Upper lobe of left lung (tissue), 6 donors: ENCODE measurements around the gene ECE1. TPM values are rescaled to one million over a fixed set of nuclear protein-coding genes. Genes with fewer than 3 reads are reported as not detected.
A peak's percentile ranks its signal among the peaks of the same experiment; 100 is the strongest.
"Not testable (repeated sequence)": the region's sequence is repeated elsewhere in the genome, so short reads cannot be mapped to it uniquely, and the experiment has no call there.

ENCODE experiments used
- ATAC-seq, 2 donors: fragments of 200-7000 bp; cut with Tn5 transposase; one replicate each; pipeline ENCODE4 v1.9.1; 2022; ENCODE audit warnings: mild to moderate bottlenecking in 2 of 2, moderate library complexity in 2 of 2; ENCODE audit not compliant: low FRiP score in 2 of 2
- DNase-seq, 2 donors: peaks; one replicate each; pipeline ENCODE4 v3.0.0-alpha.2; 2019 to 2020
- H3K27ac ChIP-seq, 4 donors: fragments of 200-600 bp; sonication (generic); one replicate each; pipeline ENCODE4 v1.5.1; 2016 to 2019
- H3K27me3 ChIP-seq, 4 donors: fragments of 200-600 bp; sonication (generic); one replicate each; pipeline ENCODE4 v1.5.1; 2017 to 2019
- H3K36me3 ChIP-seq, 4 donors: fragments of 200-600 bp; sonication (generic); one replicate each; pipeline ENCODE4 v1.5.1; 2016 to 2019
- H3K4me1 ChIP-seq, 4 donors: fragments of 200-600 bp; sonication (generic); one replicate each; pipeline ENCODE4 v1.5.1; 2018 to 2019
- H3K4me3 ChIP-seq, 4 donors: fragments of 200-600 bp; sonication (generic); one replicate each; pipeline ENCODE4 v1.5.1; 2017 to 2019; ENCODE audit warnings: mild to moderate bottlenecking in 2 of 4, moderate library complexity in 1 of 4
- H3K9me3 ChIP-seq, 4 donors: fragments of 200-600 bp; sonication (generic); one replicate each; pipeline ENCODE4 v1.5.1; 2018 to 2019
- CTCF ChIP-seq, 6 experiments: fragments of 450-650 bp in 4 of 6; fragments of 200-600 bp in 2 of 6; sonication (generic) in 2 of 6; IDR thresholded peaks; one replicate each; pipeline ENCODE4 v1.5.1; 2016 to 2019; ENCODE audit warnings: antibody characterized with exemption in 6 of 6
- EP300 ChIP-seq, 4 donors: sonication (generic); formaldehyde crosslinking; IDR thresholded peaks; one replicate each; pipeline ENCODE4 v1.5.1; 2017; ENCODE audit warnings: antibody characterized with exemption in 4 of 4, control low read depth in 2 of 4
- POLR2A ChIP-seq, 4 donors: fragments of 450-650 bp; IDR thresholded peaks; one replicate each; pipeline ENCODE4 v1.5.1; 2016 to 2017; ENCODE audit warnings: antibody characterized with exemption in 4 of 4, mild to moderate bottlenecking in 2 of 4
- POLR2AphosphoS5 ChIP-seq, 2 donors: sonication (generic); formaldehyde crosslinking; IDR thresholded peaks; one replicate each; pipeline ENCODE4 v1.5.1; 2017; ENCODE audit warnings: antibody characterized with exemption in 2 of 2
- WGBS, 2 donors: methylation state at CpG; one replicate each; pipeline ENCODE4 v1.1.5; 2017 to 2018; 5-methylcytosine and 5-hydroxymethylcytosine counted together
- total RNA-seq, 6 donors: library from RNA; depleted of rRNA in 4 of 6; stranded (reverse); fragments of >200 nt in 4 of 6; gene quantifications; one replicate each; pipeline versions ENCODE4 v1.1.0 to v1.2.1, GENCODE V29; 2016 to 2021
- donor health status: DM: no; HTN: no; CAD: no; lungs with moderate emphysema.
- donor health status: DM: no; HTN: yes; CAD: no; lungs with severe emphysema.

ECE1 gene
- total RNA-seq, 6 donors from 2014 or later = 55.8 to 120 (median 74.8) TPM

- no peak overlapping the region for H3K27ac ChIP-seq
- ATAC-seq = no peak
- WGBS, 2 donors = 61 to 71% methylated on average over 7 to 8 of the region's 8 CpGs
- no peaks in the 10 kb centered on the region for H3K4me1 ChIP-seq
- DNase-seq = no peak
- peaks cover 17 to 88% (median 47%) of the 10 kb centered on the region in 4 donors for H3K36me3 ChIP-seq
- no peak overlapping the region for H3K4me3 ChIP-seq
- H3K9me3 ChIP-seq = no peaks in the 10 kb centered on the region
- no peaks in the 10 kb centered on the region for H3K27me3 ChIP-seq
- TF ChIP-seq CTCF (IDR thresholded peaks at IDR 0.05) = no peak
- no peak for TF ChIP-seq POLR2A (IDR thresholded peaks at IDR 0.05)
- TF ChIP-seq POLR2AphosphoS5 (IDR thresholded peaks at IDR 0.05) = no peak
- TF ChIP-seq EP300 (IDR thresholded peaks at IDR 0.05) = no peak
Observed at GRCh38 chr1:21233490-21233889, 56.8 kb downstream of the ECE1 start.

GRCh38 chr1:21232044-21232443, 58.2 kb downstream of the ECE1 start:
- no peaks in the 10 kb centered on the region for H3K27me3 ChIP-seq
- no peak overlapping the region for H3K4me3 ChIP-seq
- 77 to 79% methylated on average over 3 of the region's 3 CpGs for WGBS, 2 donors
- no peaks in the 10 kb centered on the region for H3K4me1 ChIP-seq
- no peak overlapping the region for H3K27ac ChIP-seq
- peak in 1 of 2 donors; percentile 87 for ATAC-seq
- peaks cover 20 to 88% (median 47%) of the 10 kb centered on the region in 4 donors for H3K36me3 ChIP-seq
- DNase-seq = no peak
- no peaks in the 10 kb centered on the region for H3K9me3 ChIP-seq
- TF ChIP-seq POLR2A (IDR thresholded peaks at IDR 0.05) (no peak), CTCF (IDR thresholded peaks at IDR 0.05) (peak; percentile 63 to 73 (median 72))

DNA sequence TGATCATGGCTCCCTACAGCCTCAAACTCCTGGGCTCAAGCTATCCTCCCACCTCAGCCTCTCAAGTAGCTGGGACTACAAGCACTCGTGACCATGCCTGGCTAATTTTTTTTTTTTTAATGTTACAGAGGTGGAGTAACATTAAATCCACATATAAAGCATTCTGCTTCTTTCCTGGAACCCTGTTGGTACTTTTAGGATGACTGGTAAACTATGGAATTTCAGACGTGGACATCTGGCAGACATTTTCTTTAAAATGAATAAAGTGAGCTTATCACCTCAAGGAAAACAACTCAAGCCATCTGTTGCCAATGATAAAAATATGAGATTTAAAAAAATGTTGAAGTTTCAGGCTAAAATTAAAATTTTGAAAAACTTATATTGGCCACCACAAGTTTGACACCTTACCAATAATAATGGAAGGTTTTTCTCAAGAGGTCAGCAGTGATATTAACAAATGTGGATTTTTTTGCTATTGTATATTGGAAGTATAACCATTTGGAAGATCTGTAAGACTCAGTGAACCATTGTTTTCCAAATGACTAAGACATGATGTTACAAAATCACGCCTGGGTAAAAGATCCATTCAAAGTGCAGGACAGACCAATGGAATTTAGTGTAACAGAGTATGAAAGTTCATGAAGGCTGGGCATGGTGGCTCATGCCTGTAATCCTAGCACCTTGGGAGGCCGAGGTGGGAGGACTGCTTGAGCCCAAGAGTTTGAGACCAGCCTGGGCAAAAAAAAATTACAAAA, 60.8 kb downstream of the ECE1 start:
- Histone ChIP-seq H3K27me3 (no peaks in the 10 kb centered on the region), H3K36me3 (peaks cover 15 to 88% (median 53%) of the 10 kb centered on the region in 4 donors), H3K4me3 (no peak overlapping the region), H3K27ac (no peak overlapping the region), H3K4me1 (no peaks in the 10 kb centered on the region), H3K9me3 (no peaks in the 10 kb centered on the region)
- WGBS, 2 donors = 91% methylated on average over 4 of the region's 4 CpGs
- ATAC-seq = no peak
- TF ChIP-seq POLR2AphosphoS5 (IDR thresholded peaks at IDR 0.05) = no peak
- TF ChIP-seq EP300 (IDR thresholded peaks at IDR 0.05) = no peak
- no peak for TF ChIP-seq POLR2A (IDR thresholded peaks at IDR 0.05)
- no peak for TF ChIP-seq CTCF (IDR thresholded peaks at IDR 0.05)
- no peak for DNase-seq

DNA sequence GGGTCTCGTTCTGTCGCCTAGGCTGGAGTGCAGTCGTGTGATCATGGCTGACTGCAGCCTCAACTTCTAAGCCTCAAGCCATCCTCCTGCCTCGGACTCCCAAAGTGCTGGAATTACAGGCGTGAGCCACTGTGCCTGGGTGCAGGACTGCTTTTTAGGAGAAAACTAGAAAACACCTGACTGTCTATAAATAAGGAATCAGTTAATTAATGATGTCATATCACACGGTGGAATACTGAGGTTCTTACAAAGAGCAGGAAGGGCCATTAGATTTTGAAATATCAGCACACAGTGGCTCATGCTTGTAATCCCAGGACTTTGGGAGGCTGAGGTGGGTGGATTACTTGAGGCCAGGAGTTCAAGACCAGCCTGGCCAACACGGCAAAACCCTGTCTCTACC, 62.0 kb downstream of the ECE1 start:
- H3K9me3 ChIP-seq, DNase-seq, H3K27me3 ChIP-seq, H3K27ac ChIP-seq, H3K4me3 ChIP-seq, H3K4me1 ChIP-seq, ATAC-seq: not testable (repeated sequence)
- peaks cover 12 to 88% (median 58%) of the 10 kb centered on the region in 4 donors for H3K36me3 ChIP-seq
- WGBS, 2 donors = 88 to 91% methylated on average over 7 of the region's 7 CpGs

DNA sequence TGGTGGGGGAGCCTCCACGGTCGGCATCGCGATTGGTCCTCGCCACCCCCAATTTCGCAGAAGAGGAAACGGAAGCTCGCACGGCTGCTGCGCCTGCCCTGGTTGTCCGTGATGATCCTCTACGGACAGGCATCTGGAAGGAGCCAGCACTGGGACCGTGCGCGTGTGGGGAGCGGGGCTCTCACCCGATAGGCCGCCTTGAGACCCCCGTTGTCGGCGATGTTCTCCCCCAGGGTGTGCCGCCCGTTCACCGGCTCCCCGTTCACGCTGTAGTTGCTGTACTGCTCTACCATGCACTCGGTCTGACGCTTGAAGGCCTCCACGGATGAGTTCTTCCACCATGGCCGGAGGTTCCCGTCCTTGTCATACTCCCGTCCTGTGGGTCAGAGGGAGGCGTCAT, 65.2 kb downstream of the ECE1 start:
- WGBS, 2 donors = 96 to 100% methylated on average over 6 to 33 of the region's 33 CpGs
- no peak overlapping the region for H3K27ac ChIP-seq

More for the DNA sequence above, 65.2 kb downstream of the ECE1 start:
- TF ChIP-seq POLR2AphosphoS5 (IDR thresholded peaks at IDR 0.05) (no peak), POLR2A (IDR thresholded peaks at IDR 0.05) (no peak), EP300 (IDR thresholded peaks at IDR 0.05) (no peak), CTCF (IDR thresholded peaks at IDR 0.05) (no peak)
- no peak for ATAC-seq
- Histone ChIP-seq H3K4me1 (no peaks in the 10 kb centered on the region), H3K36me3 (peaks cover 11 to 92% (median 69%) of the 10 kb centered on the region in 4 donors), H3K9me3 (no peaks in the 10 kb centered on the region), H3K4me3 (no peak overlapping the region), H3K27me3 (no peaks in the 10 kb centered on the region)
- DNase-seq = peak in 1 of 2 donors; percentile 72
